MM.1S (cell line): ENCODE data around the gene C12orf42.

ENCODE experiments used
- EZH2 ChIP-seq: fragments of 300-600 bp; sonication (generic); optimal IDR thresholded peaks from 2 replicates; pipeline ENCODE3; 2017; ENCODE audit warnings: low read depth, mild to moderate bottlenecking, antibody characterized with exemption, low read length, mixed read lengths
- EZH2phosphoT487 ChIP-seq: fragments of 300-600 bp; sonication (generic); IDR thresholded peaks from 2 replicates; pipeline ENCODE4 v1.6.1; 2018; ENCODE audit warnings: antibody characterized with exemption, low read length
- TF ChIP-seq, protein P1 (sequence below): fragments of 300-600 bp; sonication (generic); IDR thresholded peaks from 2 replicates; pipeline ENCODE4 v1.5.1; 2016; ENCODE audit warnings: antibody characterized with exemption, low read length, mixed read lengths

GRCh38 chr12:103278329-103278728, 217.4 kb downstream of the C12orf42 start:
- TF ChIP-seq, protein P1, sequence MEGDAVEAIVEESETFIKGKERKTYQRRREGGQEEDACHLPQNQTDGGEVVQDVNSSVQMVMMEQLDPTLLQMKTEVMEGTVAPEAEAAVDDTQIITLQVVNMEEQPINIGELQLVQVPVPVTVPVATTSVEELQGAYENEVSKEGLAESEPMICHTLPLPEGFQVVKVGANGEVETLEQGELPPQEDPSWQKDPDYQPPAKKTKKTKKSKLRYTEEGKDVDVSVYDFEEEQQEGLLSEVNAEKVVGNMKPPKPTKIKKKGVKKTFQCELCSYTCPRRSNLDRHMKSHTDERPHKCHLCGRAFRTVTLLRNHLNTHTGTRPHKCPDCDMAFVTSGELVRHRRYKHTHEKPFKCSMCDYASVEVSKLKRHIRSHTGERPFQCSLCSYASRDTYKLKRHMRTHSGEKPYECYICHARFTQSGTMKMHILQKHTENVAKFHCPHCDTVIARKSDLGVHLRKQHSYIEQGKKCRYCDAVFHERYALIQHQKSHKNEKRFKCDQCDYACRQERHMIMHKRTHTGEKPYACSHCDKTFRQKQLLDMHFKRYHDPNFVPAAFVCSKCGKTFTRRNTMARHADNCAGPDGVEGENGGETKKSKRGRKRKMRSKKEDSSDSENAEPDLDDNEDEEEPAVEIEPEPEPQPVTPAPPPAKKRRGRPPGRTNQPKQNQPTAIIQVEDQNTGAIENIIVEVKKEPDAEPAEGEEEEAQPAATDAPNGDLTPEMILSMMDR = no peak
- TF ChIP-seq EZH2 (no peak), EZH2phosphoT487 (no peak)
